Mesenchymal stem cell (in vitro differentiated cells and primary cell): ENCODE results near the gene ZNF862.

Experiments
- DNase-seq: peaks from one replicate; pipeline ENCODE4 v3.0.0-alpha.2; 2013
- H2AFZ ChIP-seq: one replicate; pipeline ENCODE4 v1.6.1; 2013; ENCODE audit warnings: low read depth, mild to moderate bottlenecking, control low read depth, inconsistent platforms, low read length, moderate library complexity
- H2AK5ac ChIP-seq: 2 replicates; pipeline ENCODE4 v1.6.1; 2013; ENCODE audit warnings: low read length, moderate library complexity, mild to moderate bottlenecking, inconsistent platforms; ENCODE audit not compliant: severe bottlenecking
- H2BK120ac ChIP-seq: one replicate; pipeline ENCODE4 v1.6.1; 2013; ENCODE audit warnings: low read depth, mild to moderate bottlenecking, inconsistent platforms, low read length, moderate library complexity
- H2BK12ac ChIP-seq, 2 experiments: one replicate each; pipeline ENCODE4 v1.6.1; 2013; ENCODE audit warnings: inconsistent platforms in 2 of 2, low read length in 2 of 2, mild to moderate bottlenecking in 2 of 2, moderate library complexity in 2 of 2, control low read depth in 1 of 2
- H2BK15ac ChIP-seq: one replicate; pipeline ENCODE4 v1.6.1; 2013; ENCODE audit warnings: mild to moderate bottlenecking, low read depth, inconsistent platforms; ENCODE audit not compliant: poor library complexity, severe bottlenecking
- H2BK5ac ChIP-seq: 2 replicates; pipeline ENCODE4 v1.6.1; 2013; ENCODE audit warnings: low read depth, mild to moderate bottlenecking, low read length, control low read depth, inconsistent platforms; ENCODE audit not compliant: poor library complexity, severe bottlenecking
- H3K14ac ChIP-seq, 2 experiments: one replicate each; pipeline ENCODE4 v1.6.1; 2013; ENCODE audit warnings: inconsistent platforms in 2 of 2, low read length in 2 of 2, control low read depth in 1 of 2, mild to moderate bottlenecking in 1 of 2, moderate library complexity in 1 of 2
- H3K18ac ChIP-seq, 2 experiments: one replicate each; pipeline ENCODE4 v1.6.1; 2013; ENCODE audit warnings: inconsistent platforms in 2 of 2, low read length in 2 of 2, control low read depth in 1 of 2, low read depth in 1 of 2, mild to moderate bottlenecking in 1 of 2
- H3K23ac ChIP-seq, 2 experiments: one replicate each; pipeline ENCODE4 v1.6.1; 2013; ENCODE audit warnings: inconsistent platforms in 2 of 2, low read length in 2 of 2, mild to moderate bottlenecking in 2 of 2, moderate library complexity in 2 of 2, control low read depth in 1 of 2
- H3K27ac ChIP-seq: 2 replicates; pipeline ENCODE4 v1.5.1; 2013; ENCODE audit warnings: mild to moderate bottlenecking, moderate library complexity, low read length, control low read depth, inconsistent platforms; ENCODE audit not compliant: poor library complexity, severe bottlenecking
- H3K27me3 ChIP-seq, 2 experiments: 2 replicates each; pipeline versions ENCODE4 v1.6.1 to v1.7.0; 2013; ENCODE audit warnings: low read length in 2 of 2, mild to moderate bottlenecking in 2 of 2, moderate library complexity in 2 of 2, control low read depth in 1 of 2, inconsistent platforms in 1 of 2; ENCODE audit not compliant: control insufficient read depth in 1 of 2, insufficient read depth in 1 of 2
- H3K36me3 ChIP-seq, 2 experiments: 2 replicates each; pipeline versions ENCODE4 v1.6.1 to v1.7.0; 2013; ENCODE audit warnings: low read length in 2 of 2, control low read depth in 1 of 2, inconsistent platforms in 1 of 2, low read depth in 1 of 2, mild to moderate bottlenecking in 1 of 2; ENCODE audit not compliant: insufficient read depth in 2 of 2, control insufficient read depth in 1 of 2
- H3K4ac ChIP-seq, 2 experiments: one replicate each; pipeline ENCODE4 v1.6.1; 2013; ENCODE audit warnings: inconsistent platforms in 2 of 2, low read length in 2 of 2, mild to moderate bottlenecking in 2 of 2, moderate library complexity in 2 of 2, control low read depth in 1 of 2, low read depth in 1 of 2
- H3K4me1 ChIP-seq: 2 replicates; pipeline ENCODE4 v1.6.1; 2013; ENCODE audit warnings: low read depth, low read length, control low read depth; ENCODE audit not compliant: control insufficient read depth, insufficient read depth
- H3K4me2 ChIP-seq: 2 replicates; pipeline ENCODE4 v1.6.1; 2013; ENCODE audit warnings: low read length, mild to moderate bottlenecking, inconsistent platforms; ENCODE audit not compliant: poor library complexity, severe bottlenecking
- H3K4me3 ChIP-seq, 2 experiments: 2 replicates each; pipeline versions ENCODE4 v1.5.1 to v1.7.0; 2013; ENCODE audit warnings: low read length in 2 of 2, mild to moderate bottlenecking in 2 of 2, control low read depth in 1 of 2, low read depth in 1 of 2; ENCODE audit not compliant: insufficient read depth in 1 of 2
- H3K79me1 ChIP-seq: replicated peaks from 2 replicates; pipeline ENCODE4 v1.6.1; 2013; ENCODE audit warnings: mild to moderate bottlenecking, control low read depth, low read length, inconsistent platforms; ENCODE audit not compliant: poor library complexity, severe bottlenecking
- H3K9ac ChIP-seq: 2 replicates; pipeline ENCODE4 v1.7.0; 2013; ENCODE audit warnings: mild to moderate bottlenecking, low read length, moderate library complexity
- H3K9me3 ChIP-seq: 2 replicates; pipeline ENCODE4 v1.7.0; 2013; ENCODE audit warnings: mild to moderate bottlenecking, low read length; ENCODE audit not compliant: control insufficient read depth
- H4K8ac ChIP-seq: one replicate; pipeline ENCODE4 v1.6.1; 2013; ENCODE audit warnings: inconsistent platforms, mild to moderate bottlenecking, low read length, moderate library complexity
- H4K91ac ChIP-seq: one replicate; pipeline ENCODE4 v1.6.1; 2013; ENCODE audit warnings: mild to moderate bottlenecking, low read length, inconsistent platforms
- WGBS: methylation state at CpG from one replicate; pipeline ENCODE4 v1.1.7; 2013; ENCODE audit warnings: mixed read lengths; 5-methylcytosine and 5-hydroxymethylcytosine counted together

Gene ZNF862

DNA sequence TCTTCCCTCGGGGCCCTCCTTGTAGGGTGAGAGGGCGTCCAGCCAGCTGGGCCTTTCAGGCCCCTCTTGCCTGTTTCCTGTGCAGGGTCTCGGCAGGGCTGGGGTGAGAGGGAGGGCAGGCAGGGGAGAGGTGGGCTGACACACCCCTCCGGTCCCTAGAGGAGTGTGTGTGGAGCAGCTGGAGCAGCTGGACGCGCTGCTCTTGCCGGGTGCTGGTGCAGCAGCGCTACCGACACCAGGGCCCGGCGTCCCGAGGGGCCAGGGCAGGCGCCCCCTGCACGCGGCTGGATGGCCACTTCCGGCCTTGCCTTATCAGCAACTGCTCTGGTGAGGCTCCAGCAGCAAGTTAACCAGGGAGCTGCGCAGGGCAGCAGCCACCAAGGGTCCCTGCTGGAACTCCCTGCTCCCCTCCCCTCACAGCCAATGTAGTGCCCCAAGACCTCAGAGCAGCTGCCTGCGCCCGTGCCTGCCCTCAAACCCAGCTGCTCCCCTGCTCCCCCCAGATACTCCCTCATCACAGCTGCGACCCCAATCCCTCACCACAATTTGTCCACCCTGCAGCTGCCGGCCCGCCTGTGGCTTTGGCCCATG is 15.7 kb upstream of the ZNF862 start:
- Histone ChIP-seq H2BK120ac (no peak overlapping the region), H3K18ac (no peak overlapping the region), H3K27me3 (peaks cover 18% of the 10 kb centered on the region in 2 experiments)

DNA sequence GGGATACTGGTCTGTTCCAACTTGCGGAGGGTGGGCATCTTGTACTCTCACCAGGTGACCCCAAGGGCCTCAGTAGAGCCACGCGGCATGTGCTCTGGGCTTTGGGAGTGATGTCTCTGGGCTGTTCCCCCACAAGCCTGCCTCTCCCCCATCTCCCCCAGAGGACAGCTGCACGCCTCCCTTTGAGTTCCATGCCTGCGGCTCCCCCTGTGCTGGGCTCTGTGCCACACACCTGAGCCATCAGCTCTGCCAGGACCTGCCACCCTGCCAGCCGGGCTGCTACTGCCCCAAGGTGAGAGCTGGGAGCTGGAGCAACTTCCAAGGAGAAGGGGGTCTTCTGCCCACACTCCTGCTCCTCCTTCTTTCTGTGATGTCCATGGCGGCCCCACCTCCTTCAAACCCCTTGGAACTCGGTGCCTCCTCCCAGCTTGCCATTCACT is 15.0 kb upstream of the ZNF862 start:
- DNase-seq: no peak
- H2AFZ ChIP-seq: no peak overlapping the region
- no peak overlapping the region for H3K27ac ChIP-seq
- no peak overlapping the region for H2BK120ac ChIP-seq
- no peak overlapping the region for H3K9ac ChIP-seq
- H3K4me3 ChIP-seq: no peak overlapping the region
- no peak overlapping the region for H2AK5ac ChIP-seq
- H2BK15ac ChIP-seq: no peak overlapping the region
- 87% methylated on average over 8 of the region's 8 CpGs for WGBS
- H4K91ac ChIP-seq: no peak overlapping the region
- no peak overlapping the region for H3K4ac ChIP-seq
- H2BK5ac ChIP-seq: no peak overlapping the region
- H3K4me1 ChIP-seq: no peaks in the 10 kb centered on the region
- no peaks in the 10 kb centered on the region for H3K9me3 ChIP-seq
- no peak overlapping the region for H3K23ac ChIP-seq
- H3K4me2 ChIP-seq: no peak overlapping the region
- H2BK12ac ChIP-seq: no peak overlapping the region
- peaks cover 18% of the 10 kb centered on the region in 2 experiments for H3K27me3 ChIP-seq
- H3K18ac ChIP-seq: no peak overlapping the region
- H3K36me3 ChIP-seq: no peaks in the 10 kb centered on the region
- no peak overlapping the region for H3K14ac ChIP-seq
- no peaks in the 10 kb centered on the region for H3K79me1 ChIP-seq
- no peak overlapping the region for H4K8ac ChIP-seq

More for the DNA sequence above, 15.7 kb upstream of the ZNF862 start:
- Histone ChIP-seq H3K4me2 (no peak overlapping the region), H3K23ac (no peak overlapping the region), H4K91ac (no peak overlapping the region), H3K4ac (no peak overlapping the region), H3K9me3 (no peaks in the 10 kb centered on the region), H3K9ac (no peak overlapping the region), H3K36me3 (no peaks in the 10 kb centered on the region), H4K8ac (peak overlapping the region; percentile 4), H3K14ac (no peak overlapping the region), H2AK5ac (no peak overlapping the region), H2AFZ (no peak overlapping the region), H3K27ac (no peak overlapping the region), H3K79me1 (no peaks in the 10 kb centered on the region), H2BK5ac (no peak overlapping the region), H3K4me1 (no peaks in the 10 kb centered on the region), H3K4me3 (no peak overlapping the region), H2BK15ac (no peak overlapping the region), H2BK12ac (no peak overlapping the region)
- no peak for DNase-seq
- WGBS: 79% methylated on average over 20 of the region's 22 CpGs

DNA sequence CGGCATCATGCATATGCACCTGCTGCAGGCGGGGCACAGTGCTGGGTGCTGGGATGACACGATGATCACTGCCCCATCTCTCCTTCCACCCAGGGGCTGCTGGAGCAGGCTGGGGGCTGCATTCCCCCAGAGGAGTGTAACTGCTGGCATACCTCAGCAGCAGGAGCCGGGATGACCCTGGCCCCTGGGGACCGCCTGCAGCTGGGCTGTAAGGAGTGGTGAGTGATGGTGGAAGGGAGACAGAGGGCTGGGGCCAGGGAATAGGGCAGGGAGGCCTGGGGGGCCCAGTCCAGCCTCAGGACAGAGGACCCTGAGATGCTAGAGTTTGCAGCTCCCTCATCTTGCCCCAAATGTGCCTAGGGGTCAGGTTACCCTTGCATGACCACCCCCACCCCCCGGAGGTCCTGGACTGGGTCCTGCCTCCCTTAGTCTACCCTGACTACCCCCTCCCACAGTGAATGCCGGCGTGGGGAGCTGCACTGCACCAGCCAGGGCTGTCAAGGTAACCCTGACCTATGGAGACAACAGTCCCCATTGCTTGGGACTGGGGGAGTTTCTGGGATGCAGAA is 14.5 kb upstream of the ZNF862 start:
- no peak overlapping the region for H2BK5ac ChIP-seq
- H3K18ac ChIP-seq: no peak overlapping the region
- H3K27me3 ChIP-seq: peaks cover 18 to 19% of the 10 kb centered on the region in 2 experiments
- no peak overlapping the region for H2BK120ac ChIP-seq
- no peak overlapping the region for H3K9ac ChIP-seq
- no peak overlapping the region for H2BK12ac ChIP-seq
- H2AFZ ChIP-seq: no peak overlapping the region
- H3K36me3 ChIP-seq: no peaks in the 10 kb centered on the region
- no peak overlapping the region for H4K91ac ChIP-seq
- no peaks in the 10 kb centered on the region for H3K9me3 ChIP-seq
- DNase-seq: no peak
- no peak overlapping the region for H3K23ac ChIP-seq
- H2BK15ac ChIP-seq: no peak overlapping the region
- H3K27ac ChIP-seq: no peak overlapping the region
- H3K4me2 ChIP-seq: no peak overlapping the region
- no peak overlapping the region for H3K14ac ChIP-seq
- H3K4ac ChIP-seq: no peak overlapping the region
- no peak overlapping the region for H3K4me3 ChIP-seq
- no peak overlapping the region for H2AK5ac ChIP-seq
- H3K4me1 ChIP-seq: no peaks in the 10 kb centered on the region
- H3K79me1 ChIP-seq: no peaks in the 10 kb centered on the region
- 80% methylated on average over 6 of the region's 8 CpGs for WGBS
- H4K8ac ChIP-seq: no peak overlapping the region

DNA sequence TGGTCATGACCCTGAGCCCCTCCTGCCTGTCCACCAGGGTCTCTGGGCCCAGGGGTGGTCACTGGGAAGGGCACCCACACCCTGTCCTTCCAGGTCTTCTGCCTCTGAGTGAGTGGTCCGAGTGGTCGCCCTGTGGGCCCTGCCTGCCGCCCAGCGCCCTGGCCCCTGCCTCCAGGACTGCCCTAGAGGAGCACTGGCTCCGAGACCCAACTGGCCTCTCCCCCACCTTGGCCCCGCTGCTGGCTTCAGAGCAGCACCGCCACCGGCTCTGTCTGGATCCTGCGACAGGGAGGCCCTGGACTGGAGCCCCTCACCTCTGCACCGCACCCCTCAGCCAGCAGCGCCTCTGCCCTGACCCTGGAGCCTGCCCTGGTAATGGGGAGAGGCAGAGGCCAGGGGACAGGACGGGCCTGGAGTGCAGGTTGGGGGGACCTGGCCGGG is 13.9 kb upstream of the ZNF862 start:
- Histone ChIP-seq H3K4me2 (no peak overlapping the region), H3K23ac (no peak overlapping the region), H4K8ac (no peak overlapping the region), H2BK12ac (no peak overlapping the region), H3K9me3 (no peaks in the 10 kb centered on the region), H3K27ac (no peak overlapping the region), H3K4ac (no peak overlapping the region), H3K14ac (no peak overlapping the region), H2AK5ac (no peak overlapping the region), H3K4me1 (no peaks in the 10 kb centered on the region), H3K79me1 (no peaks in the 10 kb centered on the region), H2BK120ac (no peak overlapping the region), H2BK15ac (no peak overlapping the region), H2BK5ac (no peak overlapping the region), H2AFZ (no peak overlapping the region), H3K36me3 (no peaks in the 10 kb centered on the region), H3K27me3 (peaks cover 18 to 21% of the 10 kb centered on the region in 2 experiments), H3K9ac (no peak overlapping the region), H3K18ac (no peak overlapping the region), H4K91ac (no peak overlapping the region), H3K4me3 (no peak overlapping the region)
- DNase-seq: no peak
- WGBS: 79% methylated on average over 13 of the region's 13 CpGs
